ENCODE results near the gene UGGT2.
"Not testable (repeated sequence)": the region's sequence is repeated elsewhere in the genome, so short reads cannot be mapped to it uniquely, and the experiment has no call there.

Gene UGGT2

GRCh38 chr13:96000069-96000468 lies 53.1 kb downstream of the UGGT2 start:
- no peak for TF ChIP-seq CTCF (conservative IDR thresholded peaks at IDR 0.05; ENCODE audit: low read depth)
- POLR2A ChIA-PET (ENCODE audit: low non-redundant PET) = no interaction called here
- CTCF ChIA-PET = no interaction called here
- no peak for DNase-seq (ENCODE audit: low spot score)
- no peak overlapping the region for H3K27ac ChIP-seq

DNA sequence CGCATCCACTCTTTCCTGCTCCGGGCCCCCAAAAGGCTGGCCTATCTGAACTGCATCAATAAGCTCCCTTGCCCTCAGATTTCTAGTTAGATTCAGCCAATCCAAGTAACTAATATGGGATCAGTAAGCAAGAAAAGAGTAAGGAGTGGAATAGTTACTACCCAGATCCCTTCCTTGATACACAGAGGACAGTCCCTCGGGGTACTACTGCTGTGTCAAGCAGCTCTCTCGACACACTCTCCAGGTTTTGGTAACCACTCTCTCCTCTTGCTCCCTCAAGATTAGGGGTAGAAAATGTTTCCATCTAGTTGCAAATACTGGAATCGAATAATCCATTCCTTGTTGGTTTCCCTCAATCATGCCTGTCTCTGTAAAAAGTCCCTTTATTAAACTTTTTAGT lies 65.4 kb downstream of the UGGT2 start:
- no peak for DNase-seq (ENCODE audit: low spot score)
- H3K27ac ChIP-seq = no peak overlapping the region
- ChIA-PET POLR2A (ENCODE audit: low non-redundant PET) (no interaction called here), CTCF (no interaction called here)
- no peak for TF ChIP-seq CTCF (conservative IDR thresholded peaks at IDR 0.05; ENCODE audit: low read depth)

GRCh38 chr13:95982144-95982543 lies 71.1 kb downstream of the UGGT2 start:
- DNase-seq (ENCODE audit: low spot score) = no peak
- ChIA-PET POLR2A (ENCODE audit: low non-redundant PET) (no interaction called here), CTCF (interaction anchor here (0.6 kb wide), 1 partner anchor 1144 kb away, joined by 3 read pairs; no protein-coding TSS in a partner anchor)

DNA sequence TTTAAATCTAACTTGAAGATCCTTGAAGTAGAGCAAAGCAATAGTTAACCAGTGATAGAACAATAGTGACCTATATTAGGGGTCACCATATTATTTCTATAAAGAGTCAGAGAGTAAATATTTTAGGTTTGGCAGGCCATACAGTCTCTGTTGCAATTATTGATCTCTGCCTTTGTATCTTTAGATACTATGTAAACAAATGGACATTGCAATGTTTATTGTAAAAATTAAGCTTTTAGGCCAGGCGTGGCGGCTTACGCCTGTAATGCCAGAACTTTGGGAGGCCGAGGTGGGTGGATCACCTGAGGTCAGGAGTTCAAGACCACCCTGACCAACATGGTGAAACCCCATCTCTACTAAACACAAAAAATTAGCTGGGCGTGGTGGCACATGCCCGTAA lies 80.5 kb downstream of the UGGT2 start:
- DNase-seq (ENCODE audit: low spot score); H3K27ac ChIP-seq; POLR2A ChIA-PET (ENCODE audit: low non-redundant PET); CTCF ChIA-PET: not testable (repeated sequence)

More at GRCh38 chr13:95982144-95982543, 71.1 kb downstream of the UGGT2 start:
- TF ChIP-seq CTCF (conservative IDR thresholded peaks at IDR 0.05; ENCODE audit: low read depth) = no peak
- no peak overlapping the region for H3K27ac ChIP-seq

DNA sequence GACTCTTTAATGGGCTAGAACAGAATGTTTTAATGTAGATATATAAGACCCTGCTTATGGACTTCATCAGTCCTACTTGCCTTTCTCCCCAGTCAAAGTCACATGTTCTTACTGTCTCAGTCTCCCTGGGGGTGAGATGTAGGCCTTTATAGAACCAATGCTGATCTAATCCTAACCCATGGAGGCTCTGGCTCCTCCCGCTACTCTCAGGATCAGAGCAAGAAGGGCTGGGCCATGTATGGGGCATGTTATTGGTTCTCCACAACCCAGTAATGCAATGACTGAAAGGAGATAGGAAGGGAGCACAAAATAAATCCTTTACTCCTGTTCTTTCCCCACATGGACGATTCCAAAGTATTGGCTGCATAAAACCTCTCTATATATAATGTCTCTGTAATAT lies 82.3 kb downstream of the UGGT2 start:
- DNase-seq (ENCODE audit: low spot score) = no peak
- CTCF ChIA-PET = no interaction called here
- POLR2A ChIA-PET (ENCODE audit: low non-redundant PET) = no interaction called here
- no peak for TF ChIP-seq CTCF (conservative IDR thresholded peaks at IDR 0.05; ENCODE audit: low read depth)
- H3K27ac ChIP-seq = no peak overlapping the region

GRCh38 chr13:95968906-95969305 lies 84.3 kb downstream of the UGGT2 start:
- TF ChIP-seq CTCF (conservative IDR thresholded peaks at IDR 0.05; ENCODE audit: low read depth) = no peak
- ChIA-PET POLR2A (ENCODE audit: low non-redundant PET) (no interaction called here), CTCF (no interaction called here)
- no peak for DNase-seq (ENCODE audit: low spot score)
- H3K27ac ChIP-seq = no peak overlapping the region

DNA sequence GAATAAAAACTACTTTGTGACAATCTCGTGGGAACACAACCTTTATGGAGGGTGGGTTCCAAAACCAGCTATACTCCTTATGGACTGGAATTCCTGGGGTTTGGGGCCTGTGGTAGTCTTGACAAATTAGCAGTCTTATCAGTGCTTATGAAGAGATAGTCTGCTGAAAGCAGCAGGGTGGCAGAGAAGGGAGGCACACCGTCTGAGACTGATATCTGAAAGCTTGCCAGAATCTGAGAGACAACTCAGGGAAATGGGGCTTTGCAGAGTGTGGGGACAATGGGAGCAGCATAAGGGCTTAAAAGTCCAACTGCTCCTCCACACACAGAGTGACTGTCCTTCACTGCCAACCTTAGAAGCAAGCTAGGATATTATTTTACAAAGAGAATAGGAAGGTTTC lies 95.9 kb downstream of the UGGT2 start:
- ChIA-PET CTCF (no interaction called here), POLR2A (ENCODE audit: low non-redundant PET) (no interaction called here)
- no peak overlapping the region for H3K27ac ChIP-seq
- no peak for TF ChIP-seq CTCF (conservative IDR thresholded peaks at IDR 0.05; ENCODE audit: low read depth)
- DNase-seq (ENCODE audit: low spot score) = no peak
